BJ (cell line): ENCODE measurements around the gene OR6S1. TPM values are rescaled to one million over a fixed set of nuclear protein-coding genes. Genes with fewer than 3 reads are reported as not detected.

Experiments used
- CTCF ChIA-PET: fragments of 350-600 bp; formaldehyde crosslinking; extraction: SDS; loops from one replicate; lab custom pipeline; 2021; ENCODE audit warnings: antibody characterized with exemption, inconsistent platforms; lab: Yijun Ruan, JAX
- POLR2A ChIA-PET: fragments of 300-600 bp; sonication (Branson Sonifier 250); formaldehyde crosslinking; extraction: SDS; loops from one replicate; lab custom pipeline; 2021; ENCODE audit warnings: antibody characterized with exemption; lab: Charles Lee
- DNase-seq: peaks from one replicate; pipeline ENCODE4 v3.0.0-alpha.2; 2011; ENCODE audit warnings: low read depth
- H3K27me3 ChIP-seq: 2 replicates; pipeline ENCODE4 v1.6.0; 2011; ENCODE audit warnings: low read length; ENCODE audit not compliant: control insufficient read depth, insufficient read depth
- H3K36me3 ChIP-seq: 2 replicates; pipeline ENCODE4 v1.5.1; 2011; ENCODE audit warnings: low read length; ENCODE audit not compliant: control insufficient read depth, insufficient read depth
- H3K4me3 ChIP-seq: 2 replicates; pipeline ENCODE4 v1.5.1; 2011; ENCODE audit warnings: low read depth, mild to moderate bottlenecking, control low read depth, low read length
- polyA plus RNA-seq: library from polyadenylated mRNA; depleted of rRNA; stranded (reverse); fragments of >200 nt; gene quantifications from 2 replicates; pipeline ENCODE4 v1.2.3, GENCODE V29; 2011
- TF ChIP-seq, protein P1 (sequence below): IDR thresholded peaks from 2 replicates; pipeline ENCODE4 v1.5.1; 2011; ENCODE audit warnings: low read depth, mild to moderate bottlenecking, control low read depth, inconsistent platforms, low read length, moderate library complexity; ENCODE audit not compliant: insufficient read depth

Gene OR6S1
- polyA plus RNA-seq, 1 experiment = not detected

DNA sequence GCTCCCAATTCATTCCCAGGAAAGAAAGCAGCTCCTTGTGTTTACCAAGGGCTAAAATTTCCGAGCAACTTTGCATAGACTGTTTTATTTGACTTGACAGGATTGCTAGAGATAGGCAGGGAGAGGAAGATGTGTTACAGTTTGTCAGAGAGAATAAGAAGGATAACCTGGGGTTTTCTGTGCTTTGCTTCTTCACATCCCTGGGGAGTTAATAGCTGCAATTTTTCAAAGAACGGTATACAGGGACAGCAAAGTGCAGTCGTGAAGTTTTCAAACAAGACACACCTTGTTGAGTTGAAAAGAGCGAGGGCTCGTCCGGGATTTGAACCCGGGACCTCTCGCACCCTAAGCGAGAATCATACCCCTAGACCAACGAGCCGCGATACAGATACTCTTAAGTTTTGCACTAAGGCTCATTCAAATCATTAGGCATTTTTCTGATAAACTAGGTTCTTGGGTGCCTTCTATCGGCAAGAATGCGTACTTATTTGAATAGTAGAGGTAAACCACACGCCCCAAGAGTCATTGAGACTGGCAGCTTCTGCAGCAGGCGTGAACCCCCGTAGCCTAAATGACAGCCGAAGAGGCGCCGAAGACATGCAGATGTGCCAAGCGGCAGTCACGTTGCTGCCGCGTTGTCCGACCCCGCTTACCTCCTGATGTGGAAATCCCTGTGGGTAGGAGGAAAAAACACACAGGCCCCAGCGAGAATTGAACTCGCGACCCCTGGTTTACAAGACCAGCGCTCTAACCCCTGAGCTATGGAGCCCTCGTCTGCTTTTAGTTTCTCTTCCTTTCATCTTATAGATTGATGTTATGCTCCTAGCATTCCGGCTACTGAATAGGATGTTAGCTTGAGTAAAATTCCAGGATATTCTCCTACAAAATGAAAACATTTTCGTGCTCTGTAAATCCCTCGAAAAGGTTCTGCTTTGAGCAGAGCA, 28.1 kb downstream of the OR6S1 start:
- CTCF ChIA-PET = interaction anchor here (0.8 to 2.9 kb wide), 16 partner anchors 9 to 282 kb away, joined by 3 to 15 read pairs (median 6); partner anchors contain the start of genes PARP2 and RNASE4
- H3K27me3 ChIP-seq = no peaks in the 10 kb centered on the region; the same call in 1 of the 2 replicates
- POLR2A ChIA-PET = interaction anchor here (1.0 kb wide), 1 partner anchor 69 kb away, joined by 3 read pairs; no protein-coding TSS in a partner anchor
- H3K36me3 ChIP-seq = no peaks in the 10 kb centered on the region
- TF ChIP-seq, protein P1, sequence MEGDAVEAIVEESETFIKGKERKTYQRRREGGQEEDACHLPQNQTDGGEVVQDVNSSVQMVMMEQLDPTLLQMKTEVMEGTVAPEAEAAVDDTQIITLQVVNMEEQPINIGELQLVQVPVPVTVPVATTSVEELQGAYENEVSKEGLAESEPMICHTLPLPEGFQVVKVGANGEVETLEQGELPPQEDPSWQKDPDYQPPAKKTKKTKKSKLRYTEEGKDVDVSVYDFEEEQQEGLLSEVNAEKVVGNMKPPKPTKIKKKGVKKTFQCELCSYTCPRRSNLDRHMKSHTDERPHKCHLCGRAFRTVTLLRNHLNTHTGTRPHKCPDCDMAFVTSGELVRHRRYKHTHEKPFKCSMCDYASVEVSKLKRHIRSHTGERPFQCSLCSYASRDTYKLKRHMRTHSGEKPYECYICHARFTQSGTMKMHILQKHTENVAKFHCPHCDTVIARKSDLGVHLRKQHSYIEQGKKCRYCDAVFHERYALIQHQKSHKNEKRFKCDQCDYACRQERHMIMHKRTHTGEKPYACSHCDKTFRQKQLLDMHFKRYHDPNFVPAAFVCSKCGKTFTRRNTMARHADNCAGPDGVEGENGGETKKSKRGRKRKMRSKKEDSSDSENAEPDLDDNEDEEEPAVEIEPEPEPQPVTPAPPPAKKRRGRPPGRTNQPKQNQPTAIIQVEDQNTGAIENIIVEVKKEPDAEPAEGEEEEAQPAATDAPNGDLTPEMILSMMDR = peak; percentile 70
- H3K4me3 ChIP-seq = peak overlapping the region; percentile 47
- DNase-seq = peak; percentile 86

DNA sequence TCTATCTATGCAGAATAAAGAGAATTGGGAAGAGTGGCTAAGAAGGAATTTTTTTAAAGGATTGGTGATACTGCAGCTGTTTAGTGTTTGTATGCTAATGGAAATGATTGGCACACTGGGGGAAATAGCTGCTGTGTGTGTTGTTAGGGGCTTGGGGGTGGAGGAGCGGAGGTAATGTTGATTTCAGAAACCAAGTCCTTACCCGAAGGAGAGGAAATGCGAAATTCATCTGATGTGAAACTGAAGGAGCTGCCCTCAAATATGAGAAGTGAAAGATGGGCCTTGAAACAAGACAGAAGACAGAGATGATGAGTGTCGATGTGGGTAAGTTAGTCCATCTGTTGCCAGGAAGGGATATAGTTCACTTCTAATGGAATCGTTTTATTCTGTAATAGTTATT, 29.1 kb downstream of the OR6S1 start:
- no peaks in the 10 kb centered on the region for H3K27me3 ChIP-seq
- TF ChIP-seq, protein P1 = no peak
- DNase-seq = no peak
- H3K36me3 ChIP-seq = no peaks in the 10 kb centered on the region
- no peak overlapping the region for H3K4me3 ChIP-seq
- ChIA-PET CTCF (interaction anchor here (1.7 to 2.9 kb wide), 4 partner anchors 12 to 79 kb away, joined by 6 to 15 read pairs (median 11); partner anchors contain the start of gene RNASE4), POLR2A (no interaction called here)

DNA sequence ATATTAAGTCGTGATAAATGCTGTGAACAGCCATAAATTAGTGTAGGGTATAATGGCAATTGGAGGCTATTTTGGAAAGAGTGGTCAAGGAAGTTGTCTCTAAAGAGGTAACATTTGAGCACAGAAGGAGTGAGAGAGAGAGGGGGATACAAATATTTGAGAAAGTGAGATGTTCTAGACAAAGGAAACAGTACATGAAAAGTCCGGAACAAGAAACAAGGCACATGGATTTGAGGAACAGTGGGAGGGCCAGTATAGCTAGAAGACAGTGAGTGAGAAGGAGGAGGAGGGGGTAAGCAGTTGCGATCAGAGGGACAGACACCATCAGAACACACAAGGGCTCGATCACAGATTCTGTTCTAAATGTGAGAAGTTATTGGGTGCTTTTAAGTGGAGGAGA, 30.2 kb downstream of the OR6S1 start:
- POLR2A ChIA-PET = no interaction called here
- Histone ChIP-seq H3K27me3 (no peaks in the 10 kb centered on the region), H3K36me3 (no peaks in the 10 kb centered on the region), H3K4me3 (no peak overlapping the region)
- CTCF ChIA-PET = interaction anchor here (3.3 kb wide), 1 partner anchor 198 kb away, joined by 11 read pairs; the partner anchor contains the start of gene TEP1
- DNase-seq = no peak
- TF ChIP-seq, protein P1 = no peak

DNA sequence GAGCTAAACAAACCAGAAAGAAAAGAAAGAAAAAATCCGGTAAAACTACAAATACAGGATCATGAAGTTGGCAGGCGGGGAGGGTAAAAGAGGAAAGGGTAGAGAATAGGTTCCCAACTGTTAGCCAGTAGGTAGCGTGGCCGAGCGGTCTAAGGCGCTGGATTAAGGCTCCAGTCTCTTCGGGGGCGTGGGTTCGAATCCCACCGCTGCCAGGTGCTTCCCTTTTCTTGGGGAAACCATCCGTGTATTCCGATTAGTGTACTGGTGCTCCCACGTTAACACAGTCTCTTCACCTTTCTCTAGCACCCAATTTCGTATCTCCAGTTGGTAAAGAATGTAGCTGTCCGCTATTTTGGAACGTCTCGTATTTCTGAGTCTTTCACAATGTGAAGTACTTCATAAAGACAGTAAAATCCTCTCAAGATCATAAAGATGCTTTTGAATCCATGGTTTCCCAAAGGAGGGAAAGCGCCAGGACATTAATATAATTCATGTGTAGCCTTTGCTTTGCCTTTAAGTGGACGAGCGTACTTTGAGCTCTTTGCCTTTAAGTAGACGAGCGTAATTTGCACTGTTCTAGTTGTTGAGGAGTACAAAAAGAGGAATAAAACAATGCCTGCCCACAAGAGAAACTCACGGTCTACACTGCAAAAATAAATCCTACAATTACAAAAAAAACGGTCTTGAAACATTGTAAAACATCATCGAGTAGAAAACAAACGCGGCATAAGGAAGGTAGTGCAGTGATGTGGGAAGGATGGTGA, 31.3 kb downstream of the OR6S1 start:
- TF ChIP-seq, protein P1 = no peak
- Histone ChIP-seq H3K27me3 (no peaks in the 10 kb centered on the region), H3K4me3 (peak overlapping the region; percentile 78), H3K36me3 (no peaks in the 10 kb centered on the region)
- ChIA-PET POLR2A (no interaction called here), CTCF (interaction anchor here (0.9 to 3.9 kb wide), 10 partner anchors 11 to 283 kb away, joined by 3 to 43 read pairs (median 8); partner anchors contain the start of genes CCNB1IP1, RNASE4 and TEP1)
- no peak for DNase-seq
